Measurements from ENCODE around the gene F2R. TPM values are rescaled to one million over a fixed set of nuclear protein-coding genes. Genes with fewer than 3 reads are reported as not detected.

The F2R gene
- total RNA-seq, 4 donors from 2014 or later = 2.4 to 4.2 (median 3.8) TPM

DNA sequence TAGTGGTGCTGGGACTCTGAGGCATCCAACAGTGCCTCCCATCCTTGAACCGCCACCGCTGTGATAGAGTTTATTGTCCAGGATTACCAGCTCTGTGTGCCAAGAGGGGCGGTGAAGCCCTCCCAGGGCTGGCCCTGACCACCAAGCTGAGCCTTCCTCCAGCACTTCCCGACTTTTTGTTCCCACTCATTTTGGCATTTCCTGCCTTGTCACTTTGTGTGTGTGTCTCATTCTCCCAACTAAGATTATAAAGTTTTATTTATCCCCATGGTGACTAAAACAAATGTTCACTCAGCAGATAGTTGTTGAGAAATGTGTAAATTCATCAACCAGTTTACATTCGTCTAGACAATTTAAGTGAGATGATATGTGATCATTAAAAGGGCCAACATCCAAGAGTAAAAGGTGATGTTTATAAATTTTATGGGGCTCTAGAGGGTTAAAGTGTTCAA lies 2.5 kb downstream of the F2R start:
- in situ Hi-C loops (cut with MboI; ENCODE audit: low sequenced_read_pairs in 4 of 4) (no loop called here), intact Hi-C loops (cut with DNase I; ENCODE audit: low total_unique reads) (loop anchor here (10.0 kb wide), 1 partner anchor 66 kb away; no protein-coding TSS in a partner anchor)
- Histone ChIP-seq H3K4me1 (peaks cover 0 to 6% of the 10 kb centered on the region in 2 donors), H3K4me3 (no peak overlapping the region), H3K27ac (no peak overlapping the region), H3K27me3 (peaks cover 4 to 23% (median 16%) of the 10 kb centered on the region in 3 donors), H3K9me3 (no peaks in the 10 kb centered on the region), H3K36me3 (no peaks in the 10 kb centered on the region)
- no peak for TF ChIP-seq POLR2A (IDR thresholded peaks at IDR 0.05)
- no peak for TF ChIP-seq CTCF (IDR thresholded peaks at IDR 0.05 in 4 of 5, conservative IDR thresholded peaks at IDR 0.05 in 1 of 5)
- ATAC-seq (no peak), DNase-seq (no peak)

- DNase-seq = no peak
- H3K4me3 ChIP-seq = no peak overlapping the region
- H3K4me1 ChIP-seq = peaks cover 0 to 6% of the 10 kb centered on the region in 2 donors
- intact Hi-C loops (cut with DNase I; ENCODE audit: low total_unique reads) (loop anchor here (10.0 kb wide), 1 partner anchor 66 kb away; no protein-coding TSS in a partner anchor), in situ Hi-C loops (cut with MboI; ENCODE audit: low sequenced_read_pairs in 4 of 4) (no loop called here)
- no peaks in the 10 kb centered on the region for H3K9me3 ChIP-seq
- H3K36me3 ChIP-seq = no peaks in the 10 kb centered on the region
- TF ChIP-seq CTCF (IDR thresholded peaks at IDR 0.05 in 4 of 5, conservative IDR thresholded peaks at IDR 0.05 in 1 of 5) = no peak
- TF ChIP-seq POLR2A (IDR thresholded peaks at IDR 0.05) = no peak
- no peak overlapping the region for H3K27ac ChIP-seq
- ATAC-seq = no peak
- H3K27me3 ChIP-seq = peaks cover 4 to 23% (median 16%) of the 10 kb centered on the region in 3 donors
Measured at GRCh38 chr5:76718880-76719279, 3.0 kb downstream of the F2R start.

GRCh38 chr5:76720988-76721569 lies 5.2 kb downstream of the F2R start:
- ATAC-seq (no peak), DNase-seq (no peak)
- in situ Hi-C loops (cut with MboI; ENCODE audit: low sequenced_read_pairs in 4 of 4) (no loop called here), intact Hi-C loops (cut with DNase I; ENCODE audit: low total_unique reads) (no loop called here)
- no peak overlapping the region for H3K4me3 ChIP-seq
- peaks cover 0 to 8% (median 4%) of the 10 kb centered on the region in 3 donors for H3K27me3 ChIP-seq
- no peaks in the 10 kb centered on the region for H3K36me3 ChIP-seq
- no peaks in the 10 kb centered on the region for H3K9me3 ChIP-seq
- peaks cover 0 to 5% of the 10 kb centered on the region in 2 donors for H3K4me1 ChIP-seq
- H3K27ac ChIP-seq = no peak overlapping the region
- TF ChIP-seq CTCF (IDR thresholded peaks at IDR 0.05 in 4 of 5, conservative IDR thresholded peaks at IDR 0.05 in 1 of 5) (no peak), POLR2A (IDR thresholded peaks at IDR 0.05) (no peak)

DNA sequence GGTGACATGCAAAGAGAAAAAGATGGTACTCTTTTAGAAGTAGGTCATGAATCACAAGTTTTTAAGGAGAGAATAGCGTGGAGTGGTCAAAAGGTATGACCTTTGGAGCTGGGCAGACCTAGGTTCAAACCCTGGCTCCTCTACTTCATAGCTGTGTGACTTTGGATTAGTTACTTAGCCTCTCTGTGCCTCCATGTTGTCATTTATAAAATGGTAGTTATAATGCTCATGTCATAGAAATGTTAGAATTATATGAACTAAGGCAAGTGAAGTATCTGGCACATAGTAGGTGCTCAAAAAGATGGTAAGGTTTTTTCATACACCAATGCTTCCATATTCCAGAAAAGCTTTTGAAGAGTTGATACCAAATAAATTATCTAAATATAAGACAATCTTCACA lies 7.3 kb downstream of the F2R start:
- ATAC-seq (no peak), DNase-seq (no peak)
- intact Hi-C loops (cut with DNase I; ENCODE audit: low total_unique reads) (no loop called here), in situ Hi-C loops (cut with MboI; ENCODE audit: low sequenced_read_pairs in 4 of 4) (no loop called here)
- no peaks in the 10 kb centered on the region for H3K36me3 ChIP-seq
- no peaks in the 10 kb centered on the region for H3K27me3 ChIP-seq
- peaks cover 0 to 5% (median 0%) of the 10 kb centered on the region in 3 donors for H3K9me3 ChIP-seq
- no peaks in the 10 kb centered on the region for H3K4me1 ChIP-seq
- no peak overlapping the region for H3K27ac ChIP-seq
- H3K4me3 ChIP-seq = no peak overlapping the region
- TF ChIP-seq CTCF (IDR thresholded peaks at IDR 0.05 in 4 of 5, conservative IDR thresholded peaks at IDR 0.05 in 1 of 5) (no peak), POLR2A (IDR thresholded peaks at IDR 0.05) (no peak)

Measured in gastrocnemius medialis (tissue), 4 donors.